Peyer's patch (tissue), 4 donors: ENCODE results near the gene E2F2. TPM values are rescaled to one million over a fixed set of nuclear protein-coding genes. Genes with fewer than 3 reads are reported as not detected.

ENCODE experiments used
- DNase-seq, 3 donors: peaks; one replicate each; pipeline ENCODE4 v3.0.0-alpha.2; 2017 to 2019
- H3K27ac ChIP-seq, 4 donors: fragments of 200-600 bp; sonication (generic); one replicate each; pipeline ENCODE4 v1.5.1; 2016 to 2019
- H3K27me3 ChIP-seq, 2 donors: fragments of 200-600 bp; sonication (generic); one replicate each; pipeline ENCODE4 v1.5.1; 2019
- H3K36me3 ChIP-seq, 3 donors: fragments of 200-600 bp; sonication (generic); one replicate each; pipeline ENCODE4 v1.5.1; 2016 to 2019
- H3K4me1 ChIP-seq, 4 donors: fragments of 200-600 bp; sonication (generic); one replicate each; pipeline ENCODE4 v1.5.1; 2016 to 2019
- H3K4me3 ChIP-seq, 4 donors: fragments of 200-600 bp; sonication (generic); 1 replicate in 3 of 4; 2 replicates in 1 of 4; pipeline ENCODE4 v1.5.1; 2016 to 2019; ENCODE audit warnings: mild to moderate bottlenecking in 1 of 4
- H3K9me3 ChIP-seq, 4 donors: fragments of 200-600 bp; sonication (generic); one replicate each; pipeline ENCODE4 v1.5.1; 2016 to 2019; ENCODE audit warnings: mild to moderate bottlenecking in 1 of 4
- POLR2A ChIP-seq, 2 donors: fragments of 450-650 bp; IDR thresholded peaks; one replicate each; pipeline ENCODE4 v1.5.1; 2017; ENCODE audit warnings: antibody characterized with exemption in 2 of 2, mild to moderate bottlenecking in 2 of 2, moderate library complexity in 2 of 2
- total RNA-seq, 4 donors: library from RNA; depleted of rRNA; stranded (reverse); fragments of >200 nt; gene quantifications; one replicate each; pipeline ENCODE4 v1.1.0, GENCODE V29; 2016
- TF ChIP-seq, protein P1 (sequence below), 6 experiments: fragments of 450-650 bp in 4 of 6; fragments of 200-600 bp in 2 of 6; sonication (generic) in 1 of 6; IDR thresholded peaks; one replicate each; pipeline ENCODE4 v1.5.1; 2017 to 2019; ENCODE audit warnings: antibody characterized with exemption in 6 of 6, mild to moderate bottlenecking in 3 of 6, moderate library complexity in 1 of 6

The E2F2 gene
- total RNA-seq, 4 donors from 2014 or later: 6.8 to 16.4 (median 13.6) TPM

DNA sequence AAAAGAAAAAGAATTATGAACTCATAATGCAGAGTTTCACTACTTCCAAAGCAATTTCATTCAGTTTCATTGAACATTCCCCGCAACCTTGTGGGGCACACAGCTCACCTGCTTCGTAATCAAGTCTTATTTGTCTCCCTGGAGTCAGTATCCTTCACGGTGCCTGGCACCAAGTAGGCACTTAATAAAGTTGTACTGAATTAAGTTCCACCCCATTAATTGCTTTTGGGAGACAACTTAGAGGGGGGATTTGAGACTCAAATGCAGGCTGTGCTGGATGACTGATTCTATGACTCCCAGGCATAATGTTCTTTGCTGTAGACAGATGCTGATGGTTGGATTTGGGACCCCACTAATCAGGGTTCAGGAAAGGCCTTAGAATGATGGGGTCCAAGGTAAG is 34.7 kb upstream of the E2F2 start:
- peaks cover 0 to 58% (median 7%) of the 10 kb centered on the region in 4 donors for H3K4me1 ChIP-seq
- H3K27ac ChIP-seq: peak overlapping the region in 2 of 4 donors; percentile 8 to 42
- no peaks in the 10 kb centered on the region for H3K27me3 ChIP-seq
- no peaks in the 10 kb centered on the region for H3K36me3 ChIP-seq
- TF ChIP-seq, protein P1, sequence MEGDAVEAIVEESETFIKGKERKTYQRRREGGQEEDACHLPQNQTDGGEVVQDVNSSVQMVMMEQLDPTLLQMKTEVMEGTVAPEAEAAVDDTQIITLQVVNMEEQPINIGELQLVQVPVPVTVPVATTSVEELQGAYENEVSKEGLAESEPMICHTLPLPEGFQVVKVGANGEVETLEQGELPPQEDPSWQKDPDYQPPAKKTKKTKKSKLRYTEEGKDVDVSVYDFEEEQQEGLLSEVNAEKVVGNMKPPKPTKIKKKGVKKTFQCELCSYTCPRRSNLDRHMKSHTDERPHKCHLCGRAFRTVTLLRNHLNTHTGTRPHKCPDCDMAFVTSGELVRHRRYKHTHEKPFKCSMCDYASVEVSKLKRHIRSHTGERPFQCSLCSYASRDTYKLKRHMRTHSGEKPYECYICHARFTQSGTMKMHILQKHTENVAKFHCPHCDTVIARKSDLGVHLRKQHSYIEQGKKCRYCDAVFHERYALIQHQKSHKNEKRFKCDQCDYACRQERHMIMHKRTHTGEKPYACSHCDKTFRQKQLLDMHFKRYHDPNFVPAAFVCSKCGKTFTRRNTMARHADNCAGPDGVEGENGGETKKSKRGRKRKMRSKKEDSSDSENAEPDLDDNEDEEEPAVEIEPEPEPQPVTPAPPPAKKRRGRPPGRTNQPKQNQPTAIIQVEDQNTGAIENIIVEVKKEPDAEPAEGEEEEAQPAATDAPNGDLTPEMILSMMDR (IDR thresholded peaks at IDR 0.05): no peak
- no peak for TF ChIP-seq POLR2A (IDR thresholded peaks at IDR 0.05)
- no peak for DNase-seq
- no peak overlapping the region for H3K4me3 ChIP-seq
- H3K9me3 ChIP-seq: no peaks in the 10 kb centered on the region

DNA sequence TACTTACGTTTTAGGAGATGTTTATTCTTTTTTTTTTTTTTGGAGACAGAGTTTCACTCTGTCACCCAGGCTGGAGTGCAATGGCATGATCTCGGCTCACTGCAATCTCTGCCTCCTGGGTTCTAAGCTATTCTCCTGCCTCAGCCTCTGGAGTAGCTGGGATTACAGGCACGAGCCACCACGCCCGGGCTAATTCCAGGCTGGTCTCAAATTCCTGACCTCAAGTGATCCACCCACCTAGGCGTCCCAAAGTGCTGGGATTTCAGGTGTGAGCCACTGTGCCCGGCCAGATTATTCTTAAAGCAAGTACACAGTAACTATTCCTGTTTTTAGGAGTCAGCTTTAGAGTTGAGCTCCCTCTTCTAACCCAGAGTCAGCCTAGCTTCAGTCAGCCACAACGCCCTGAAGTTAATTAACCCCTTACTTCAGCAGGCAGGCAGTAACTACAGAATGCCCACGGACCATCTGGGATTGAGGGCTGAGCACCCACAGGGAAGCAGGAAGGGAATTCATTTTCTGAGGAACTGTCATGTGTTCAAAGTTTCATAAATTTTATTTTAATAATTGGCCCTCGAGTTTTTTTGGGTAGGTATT is 33.6 kb upstream of the E2F2 start:
- no peak for TF ChIP-seq POLR2A (IDR thresholded peaks at IDR 0.05)
- TF ChIP-seq, protein P1 (IDR thresholded peaks at IDR 0.05): no peak
- Histone ChIP-seq H3K27ac (peak overlapping the region in 3 of 4 donors; percentile 20 to 97 (median 33)), H3K9me3 (no peaks in the 10 kb centered on the region), H3K36me3 (no peaks in the 10 kb centered on the region), H3K4me1 (peaks cover 0 to 69% (median 12%) of the 10 kb centered on the region in 4 donors), H3K27me3 (no peaks in the 10 kb centered on the region), H3K4me3 (no peak overlapping the region)
- no peak for DNase-seq

DNA sequence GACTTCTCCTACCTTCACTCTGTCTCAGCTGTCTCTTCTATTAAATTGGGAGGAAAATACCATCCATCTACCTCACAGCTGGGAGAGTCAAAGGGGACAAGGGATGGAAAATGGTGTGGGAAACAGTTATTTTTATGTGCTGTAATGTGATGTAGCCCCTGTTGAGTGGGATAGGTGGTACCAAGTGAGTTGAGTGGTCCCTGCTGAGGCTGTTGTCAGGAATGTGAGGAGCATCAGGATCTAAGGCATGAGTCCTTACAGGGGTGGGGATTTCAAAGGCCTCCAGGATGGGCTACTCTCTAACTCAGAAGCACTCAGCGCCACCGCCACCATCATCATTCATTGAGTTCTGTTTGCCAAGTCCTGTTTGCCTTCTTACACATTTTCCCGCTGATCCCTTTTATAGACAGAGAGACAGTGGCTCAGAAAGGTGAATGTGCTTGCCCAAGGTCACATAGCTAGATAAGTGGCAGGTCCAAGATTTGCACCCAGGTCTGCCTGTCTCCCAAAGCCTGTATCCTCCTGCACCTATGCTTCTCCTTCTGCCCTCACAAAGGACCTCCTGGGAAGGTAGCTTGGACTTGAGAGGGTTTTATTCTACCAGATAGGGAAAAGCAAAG is 32.8 kb upstream of the E2F2 start:
- H3K27me3 ChIP-seq: no peaks in the 10 kb centered on the region
- peaks cover 0 to 65% (median 12%) of the 10 kb centered on the region in 4 donors for H3K4me1 ChIP-seq
- no peak for TF ChIP-seq POLR2A (IDR thresholded peaks at IDR 0.05)
- TF ChIP-seq, protein P1 (IDR thresholded peaks at IDR 0.05): no peak
- H3K4me3 ChIP-seq: no peak overlapping the region
- H3K27ac ChIP-seq: peak overlapping the region; percentile 14 to 98 (median 82)
- DNase-seq: no peak
- no peaks in the 10 kb centered on the region for H3K36me3 ChIP-seq
- H3K9me3 ChIP-seq: no peaks in the 10 kb centered on the region

DNA sequence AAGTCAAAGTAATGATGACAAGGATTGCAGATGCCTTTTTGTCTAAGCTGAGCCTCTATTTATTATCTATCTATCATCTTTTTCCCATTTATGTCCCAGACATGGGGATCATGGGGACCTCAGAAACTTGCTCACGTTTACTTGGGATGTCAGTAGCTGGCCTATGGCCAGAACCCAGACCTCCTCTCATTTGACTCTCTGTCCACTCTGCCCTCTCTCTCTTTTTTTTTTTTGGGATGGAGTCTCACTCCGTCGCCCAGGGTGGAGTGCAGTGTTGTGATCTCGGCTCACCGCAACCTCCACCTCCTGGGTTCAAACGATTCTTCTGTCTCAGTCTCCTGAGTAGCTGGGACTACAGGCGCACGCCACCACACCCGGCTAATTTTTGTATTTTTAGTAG is 32.0 kb upstream of the E2F2 start:
- Histone ChIP-seq H3K27ac (peak overlapping the region; percentile 68 to 98 (median 96)), H3K27me3 (no peaks in the 10 kb centered on the region), H3K36me3 (no peaks in the 10 kb centered on the region), H3K4me1 (peaks cover 0 to 57% (median 12%) of the 10 kb centered on the region in 4 donors), H3K9me3 (no peaks in the 10 kb centered on the region), H3K4me3 (no peak overlapping the region)
- DNase-seq: no peak
- TF ChIP-seq POLR2A (IDR thresholded peaks at IDR 0.05): no peak

DNA sequence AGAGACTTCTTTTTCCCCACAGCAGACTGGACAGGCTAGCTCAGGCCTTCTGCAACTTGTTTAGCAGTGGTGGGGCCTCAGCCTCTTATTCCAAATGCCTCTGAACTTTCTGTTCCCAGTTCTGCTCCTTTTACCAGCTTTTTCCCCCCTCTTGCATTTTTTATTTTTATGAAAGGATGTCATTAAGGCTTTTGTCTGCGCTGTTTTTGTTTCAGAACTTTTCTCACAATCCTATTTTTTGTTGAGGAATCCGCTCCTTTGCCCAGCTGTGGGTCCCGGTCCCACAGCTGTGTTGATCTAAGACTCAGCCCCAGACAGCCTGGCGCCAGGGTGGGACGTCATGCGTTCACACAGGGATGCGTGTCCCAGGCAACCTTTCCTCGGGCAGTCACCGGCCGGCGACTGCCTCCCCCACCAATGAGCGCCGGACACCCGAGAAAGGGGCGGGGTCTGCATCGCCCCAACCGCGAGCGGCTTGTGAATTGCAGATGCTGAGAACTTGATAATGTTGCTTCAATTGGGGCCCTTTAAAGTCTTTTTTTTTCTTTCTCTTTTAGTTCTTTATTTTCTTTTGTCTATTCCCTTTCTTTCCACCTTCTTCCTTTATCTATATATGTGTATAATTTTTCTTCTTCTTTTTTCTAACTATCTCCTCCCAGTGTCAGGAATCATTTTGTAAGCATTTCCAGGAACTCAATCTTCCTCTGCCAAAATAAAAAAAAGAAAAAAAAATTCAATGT is 31.3 kb upstream of the E2F2 start:
- DNase-seq: peak; percentile 84 to 96 (median 94)
- H3K4me1 ChIP-seq: peaks cover 0 to 55% (median 12%) of the 10 kb centered on the region in 4 donors

More for the DNA sequence above, 31.3 kb upstream of the E2F2 start:
- Histone ChIP-seq H3K9me3 (no peaks in the 10 kb centered on the region), H3K4me3 (no peak overlapping the region), H3K36me3 (no peaks in the 10 kb centered on the region), H3K27ac (peak overlapping the region; percentile 94 to 98 (median 98)), H3K27me3 (no peaks in the 10 kb centered on the region)
- peak in 1 of 2 donors; percentile 63 for TF ChIP-seq POLR2A (IDR thresholded peaks at IDR 0.05)
- TF ChIP-seq, protein P1 (IDR thresholded peaks at IDR 0.05): peak in 1 of 6 experiments; percentile 3
